Inflammatory macrophage treated with lipopolysaccharide for 1 hour (primary cell): ENCODE measurements around the gene STOML1.
A peak's percentile ranks its signal among the peaks of the same experiment; 100 is the strongest.
"Not testable (repeated sequence)": the region's sequence is repeated elsewhere in the genome, so short reads cannot be mapped to it uniquely, and the experiment has no call there.

ENCODE experiments used
- DNase-seq, 2 donors: peaks; one replicate each; pipeline ENCODE4 v3.0.0-alpha.2; 2020 to 2022

Gene STOML1

GRCh38 chr15:73944161-73945129, 47.6 kb downstream of the STOML1 start:
- DNase-seq = no peak

- DNase-seq = no peak
Observed at GRCh38 chr15:73942751-73943270, 49.3 kb downstream of the STOML1 start.

DNA sequence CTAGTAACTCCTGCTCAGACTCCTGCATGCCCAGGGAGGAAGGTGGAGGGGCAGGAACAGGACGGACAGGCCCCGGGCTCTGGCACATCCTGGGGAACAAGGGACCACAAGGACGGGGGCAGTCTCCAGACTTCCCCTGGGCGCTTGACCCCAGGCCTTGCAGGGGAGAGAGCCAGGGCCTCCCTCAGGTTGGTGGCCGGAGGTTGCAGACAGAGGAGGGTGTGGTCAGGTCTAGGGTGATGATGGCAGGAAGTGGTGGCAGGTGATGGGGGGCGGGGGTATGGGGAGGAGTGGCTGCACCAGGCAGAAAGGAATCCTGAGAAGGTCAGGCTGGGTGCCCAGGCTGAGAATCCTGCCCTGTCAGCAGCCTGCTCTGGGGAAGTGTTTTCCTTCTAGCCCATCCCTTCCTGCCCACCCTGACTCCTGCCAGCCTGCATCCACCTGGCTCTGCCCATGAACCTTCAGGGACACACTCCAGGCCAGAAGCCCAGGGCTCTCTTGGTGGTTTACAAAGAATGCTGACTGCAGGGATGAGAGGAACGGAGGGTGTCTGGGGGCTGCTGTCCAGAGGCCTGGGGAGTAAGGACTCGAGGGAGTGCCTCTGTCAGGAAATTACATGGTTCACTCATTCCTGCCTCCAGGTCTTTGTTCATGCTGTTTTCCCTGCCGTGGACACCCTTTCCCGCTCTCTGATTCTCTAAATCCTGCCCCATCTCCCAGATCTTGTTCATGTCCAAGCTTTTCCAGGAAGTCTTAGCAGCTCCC, 50.0 kb downstream of the STOML1 start:
- DNase-seq = no peak

DNA sequence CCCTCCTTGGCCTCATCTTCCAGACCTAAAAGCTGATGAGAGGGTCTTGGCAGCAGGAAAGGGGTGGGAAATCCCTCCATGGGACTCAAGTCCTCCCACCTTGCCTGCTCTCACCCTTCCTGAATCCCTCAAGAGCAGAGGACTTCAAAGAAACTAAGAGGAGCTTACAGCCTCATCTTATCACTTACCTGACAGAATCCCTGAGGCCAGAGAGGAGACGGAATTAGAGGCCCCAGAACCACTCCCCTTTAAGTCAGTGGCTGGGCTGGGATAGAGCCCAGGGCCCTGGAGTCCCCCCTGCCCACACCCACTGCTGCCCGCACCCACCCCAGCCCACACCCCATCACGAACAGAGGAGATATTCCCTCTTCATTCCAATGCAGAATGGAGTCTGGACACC, 50.6 kb downstream of the STOML1 start:
- DNase-seq = no peak

- DNase-seq = no peak
Observed at GRCh38 chr15:73941044-73941443, 51.1 kb downstream of the STOML1 start.

GRCh38 chr15:73940061-73940981, 51.8 kb downstream of the STOML1 start:
- no peak for DNase-seq

DNA sequence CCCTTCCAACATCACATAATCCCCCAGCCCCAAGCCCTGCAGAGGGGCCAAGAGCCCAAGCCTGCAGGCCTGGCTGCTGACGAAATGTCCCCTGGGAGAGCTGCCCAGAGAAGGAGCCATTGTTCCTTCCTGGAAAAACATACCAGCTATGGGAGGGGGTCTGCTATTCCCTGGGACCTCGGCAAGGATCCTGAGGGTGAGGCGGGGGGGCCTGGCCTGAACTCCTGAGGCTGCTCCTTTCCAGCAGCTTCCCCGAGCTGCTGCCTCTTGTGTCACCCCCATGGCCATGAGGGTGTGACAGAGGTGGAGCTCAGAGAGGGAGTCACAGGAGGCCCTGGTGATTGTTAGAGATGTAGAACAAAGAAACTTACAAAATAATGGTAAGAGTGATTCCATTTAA, 53.0 kb downstream of the STOML1 start:
- no peak for DNase-seq

DNA sequence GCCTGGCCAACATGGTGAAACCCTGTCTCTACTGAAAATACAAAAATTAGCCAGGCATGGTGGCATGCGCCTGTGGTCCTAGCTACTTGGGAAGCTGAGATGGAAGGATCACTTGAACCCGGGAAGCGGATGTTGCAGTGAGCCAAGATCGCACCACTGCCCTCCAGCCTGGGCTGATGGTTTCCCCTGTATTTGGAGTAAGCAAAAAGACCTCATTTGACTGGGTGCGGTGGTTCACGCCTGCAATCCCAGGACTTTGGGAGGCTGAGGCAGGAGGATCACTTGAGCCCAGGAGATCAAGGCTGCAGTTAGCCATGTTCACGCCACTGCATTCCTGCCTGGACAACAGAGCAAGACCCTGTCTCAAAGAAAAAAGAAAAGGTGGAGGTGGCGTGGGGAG, 53.6 kb downstream of the STOML1 start:
- not testable (repeated sequence) for DNase-seq

DNA sequence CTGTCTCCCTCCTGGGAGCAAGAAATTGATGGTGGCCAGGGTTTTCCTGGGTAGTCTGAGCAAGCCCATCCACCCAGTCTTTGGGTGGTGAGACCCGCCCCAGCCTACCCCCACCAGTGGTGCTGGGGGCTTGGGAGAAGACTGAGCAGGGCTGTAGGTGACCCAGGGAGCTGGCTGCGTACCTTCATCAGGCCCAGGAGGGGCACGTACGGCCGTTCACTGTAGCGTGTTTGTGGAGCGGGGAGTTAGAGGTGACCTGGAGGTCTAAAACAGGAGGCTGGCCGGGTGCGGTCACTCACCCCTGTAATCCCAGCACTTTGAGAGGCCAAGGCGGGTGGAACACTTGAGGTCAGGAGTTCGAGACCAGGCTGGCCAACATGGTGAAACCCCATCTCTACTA, 54.4 kb downstream of the STOML1 start:
- no peak for DNase-seq

GRCh38 chr15:73937296-73937695, 54.8 kb downstream of the STOML1 start:
- no peak for DNase-seq

GRCh38 chr15:73936588-73937290, 55.4 kb downstream of the STOML1 start:
- DNase-seq = no peak

GRCh38 chr15:73936181-73936580, 55.9 kb downstream of the STOML1 start:
- DNase-seq = no peak

DNA sequence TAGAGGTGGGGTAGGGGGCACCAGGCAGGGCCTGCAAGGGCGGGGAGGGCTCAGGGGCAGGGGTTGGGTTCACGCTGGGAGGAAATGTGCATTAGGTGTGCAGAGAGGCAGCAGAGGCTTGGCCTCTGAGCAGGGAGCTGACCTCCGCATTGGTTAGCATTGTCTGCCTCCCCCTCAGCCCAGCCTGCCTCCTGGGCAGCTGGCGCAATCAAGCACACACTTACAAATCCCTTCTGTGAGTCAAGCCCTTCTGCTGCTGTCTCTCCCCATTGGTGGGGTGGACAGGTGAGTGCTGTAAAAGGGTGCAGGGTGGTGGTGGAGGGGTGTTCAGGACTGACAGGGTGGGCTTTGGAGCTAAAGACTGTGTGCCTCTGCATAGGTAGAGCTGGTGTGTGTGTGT, 56.5 kb downstream of the STOML1 start:
- DNase-seq = no peak

GRCh38 chr15:73934281-73934680, 57.8 kb downstream of the STOML1 start:
- DNase-seq = no peak

DNA sequence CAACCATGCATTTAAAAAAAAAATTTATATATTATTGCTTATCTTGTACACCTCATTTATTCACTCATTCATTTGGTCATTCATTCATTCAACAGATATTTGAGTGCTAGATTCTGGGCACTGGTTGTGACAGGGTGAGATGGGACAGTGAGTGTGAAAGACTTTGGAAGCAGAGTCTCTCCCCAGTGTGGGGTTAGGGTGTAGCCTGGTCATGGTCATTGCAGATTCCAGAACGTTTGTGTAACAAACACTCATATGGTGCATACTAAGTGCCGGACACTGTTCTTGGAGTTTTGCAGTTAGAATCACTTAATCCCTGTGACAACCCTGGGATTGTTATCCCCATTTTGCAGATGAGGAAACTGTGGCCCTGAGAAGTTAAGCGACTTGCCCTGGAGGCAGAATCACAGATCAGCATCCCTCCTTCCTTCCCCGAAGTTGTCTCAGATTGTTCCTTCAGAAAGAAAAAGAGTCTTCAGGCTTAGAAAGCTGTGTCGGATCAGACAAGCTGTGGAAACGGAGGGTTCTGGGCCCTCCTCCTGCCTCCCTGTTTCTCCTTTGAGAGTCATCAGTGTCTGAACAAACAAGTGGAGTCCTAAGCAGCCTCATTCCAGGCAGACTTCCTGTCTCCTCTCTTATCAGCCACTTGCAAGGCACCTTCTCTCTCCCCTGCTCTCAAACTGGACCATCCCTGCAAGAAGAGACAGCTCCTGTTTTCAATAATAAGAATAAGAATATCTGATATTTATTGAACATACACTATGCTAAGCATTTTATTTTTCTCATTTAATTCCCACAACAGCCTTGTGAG, 59.5 kb downstream of the STOML1 start:
- no peak for DNase-seq

- no peak for DNase-seq
Observed at GRCh38 chr15:73931441-73931840, 60.7 kb downstream of the STOML1 start.

DNA sequence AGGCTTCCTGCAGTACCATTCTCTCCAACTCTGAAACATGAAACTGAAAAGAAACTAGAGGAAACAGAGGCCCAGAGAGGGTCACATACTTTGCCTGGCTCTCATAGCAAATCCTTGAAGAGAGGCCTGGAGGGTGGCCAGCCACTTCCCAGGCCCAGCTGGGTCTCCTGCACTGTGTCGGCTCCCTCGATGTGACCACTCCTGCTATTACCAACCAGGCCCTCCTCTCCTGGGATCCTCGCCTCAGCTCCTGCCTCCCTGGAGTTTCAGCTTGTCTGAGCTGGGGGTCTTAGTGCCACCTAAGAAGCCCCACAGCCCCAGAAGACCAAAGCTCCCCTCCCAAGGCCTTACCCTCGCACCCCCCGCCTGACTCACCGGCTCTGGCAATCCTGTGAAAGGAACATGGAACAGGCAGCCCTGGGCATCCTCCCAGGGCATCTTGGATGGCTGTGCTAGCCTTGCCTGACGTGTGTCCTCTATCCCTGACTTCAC, 61.3 kb downstream of the STOML1 start:
- no peak for DNase-seq

DNA sequence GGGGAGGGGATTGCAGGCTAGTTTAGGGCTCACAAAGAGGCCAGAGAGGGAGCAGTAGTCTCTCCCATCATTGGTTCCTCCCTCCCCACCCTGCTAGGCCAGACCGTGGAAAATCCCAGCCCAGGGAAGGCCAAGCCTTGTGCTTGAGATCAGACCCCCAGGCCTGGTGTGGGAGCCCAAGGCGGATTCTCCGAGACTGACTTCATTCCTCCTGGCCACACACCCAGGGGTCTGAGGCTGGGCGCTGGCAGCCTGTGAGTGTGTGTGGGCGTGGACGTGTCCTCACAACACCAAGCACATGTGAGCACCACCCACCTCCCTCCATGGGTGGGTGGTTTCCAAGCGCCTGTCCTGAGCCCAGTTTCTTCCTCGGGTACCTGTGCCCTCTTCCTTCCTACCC, 61.7 kb downstream of the STOML1 start:
- peak in 1 of 2 donors; percentile 13 for DNase-seq

GRCh38 chr15:73928971-73929627, 63.0 kb downstream of the STOML1 start:
- DNase-seq = no peak
